VCaP (cell line): ENCODE results near the gene FKBP4.

Experiments
- H3K27ac ChIP-seq: fragments of 450-650 bp; 2 replicates; pipeline ENCODE4 v1.5.1; 2017
- CTCF ChIP-seq: fragments of 450-650 bp; conservative IDR thresholded peaks from 2 replicates; pipeline ENCODE4 v1.5.1; 2017; ENCODE audit warnings: mild to moderate bottlenecking, moderate library complexity

FKBP4 gene

GRCh38 chr12:2779281-2779680 is 15.5 kb upstream of the FKBP4 start:
- H3K27ac ChIP-seq, result no peak overlapping the region
- TF ChIP-seq CTCF, result no peak

GRCh38 chr12:2783936-2784600 is 10.7 kb upstream of the FKBP4 start:
- H3K27ac ChIP-seq, result peak overlapping the region; percentile 80
- TF ChIP-seq CTCF, result peak; percentile 97

GRCh38 chr12:2785017-2785416 is 9.8 kb upstream of the FKBP4 start:
- H3K27ac ChIP-seq, result peak overlapping the region; percentile 80
- TF ChIP-seq CTCF, result no peak

- H3K27ac ChIP-seq, result no peak overlapping the region
Observed at GRCh38 chr12:2791089-2791488, 3.7 kb upstream of the FKBP4 start.

GRCh38 chr12:2792671-2793500 is 1.9 kb upstream of the FKBP4 start:
- TF ChIP-seq CTCF, result no peak
- no peak overlapping the region for H3K27ac ChIP-seq

More at GRCh38 chr12:2791089-2791488, 3.7 kb upstream of the FKBP4 start:
- no peak for TF ChIP-seq CTCF

GRCh38 chr12:2793561-2793960 is 1.2 kb upstream of the FKBP4 start:
- H3K27ac ChIP-seq, result no peak overlapping the region
- no peak for TF ChIP-seq CTCF

- peak overlapping the region; percentile 97 for H3K27ac ChIP-seq
- no peak for TF ChIP-seq CTCF
Observed at GRCh38 chr12:2794191-2794735, 507 bp upstream of the FKBP4 start.
